Right atrium auricular region (tissue), 2 donors: ENCODE results near the gene SRSF4. TPM values are rescaled to one million over a fixed set of nuclear protein-coding genes. Genes with fewer than 3 reads are reported as not detected.
A peak's percentile ranks its signal among the peaks of the same experiment; 100 is the strongest.

Experiments
- DNase-seq: peaks from one replicate; pipeline ENCODE4 v3.0.0-alpha.2; 2019; ENCODE audit warnings: low spot score
- H3K27ac ChIP-seq, 2 donors: fragments of 200-600 bp; sonication (generic); 1 replicate in 1 of 2; 2 replicates in 1 of 2; pipeline ENCODE4 v1.5.1; 2016 to 2019
- H3K27me3 ChIP-seq, 2 donors: fragments of 200-600 bp; sonication (generic); one replicate each; pipeline versions ENCODE4 v1.5.1 to v1.6.0; 2017 to 2019
- H3K36me3 ChIP-seq: fragments of 200-600 bp; sonication (generic); one replicate; pipeline ENCODE4 v1.5.1; 2016
- H3K4me1 ChIP-seq, 2 donors: fragments of 200-600 bp; sonication (generic); one replicate each; pipeline versions ENCODE4 v1.5.1 to v1.6.0; 2017 to 2019
- H3K4me3 ChIP-seq, 2 donors: fragments of 200-600 bp; sonication (generic); 1 replicate in 1 of 2; 2 replicates in 1 of 2; pipeline ENCODE4 v1.5.1; 2017 to 2019; ENCODE audit warnings: mild to moderate bottlenecking in 1 of 2, moderate library complexity in 1 of 2
- H3K9me3 ChIP-seq, 2 donors: fragments of 200-600 bp; sonication (generic); one replicate each; pipeline ENCODE4 v1.5.1; 2019
- total RNA-seq, 2 donors: library from RNA; depleted of rRNA; stranded (reverse); fragments of >200 nt; gene quantifications; one replicate each; pipeline ENCODE4 v1.1.0, GENCODE V29; 2016
- TF ChIP-seq, protein P1 (sequence below), 2 donors: fragments of 200-600 bp; sonication (generic); IDR thresholded peaks; one replicate each; pipeline ENCODE4 v1.5.1; 2019; ENCODE audit warnings: antibody characterized with exemption in 2 of 2

SRSF4 gene
- total RNA-seq, 2 donors from 2014 or later = 44.2 to 48.1 TPM

DNA sequence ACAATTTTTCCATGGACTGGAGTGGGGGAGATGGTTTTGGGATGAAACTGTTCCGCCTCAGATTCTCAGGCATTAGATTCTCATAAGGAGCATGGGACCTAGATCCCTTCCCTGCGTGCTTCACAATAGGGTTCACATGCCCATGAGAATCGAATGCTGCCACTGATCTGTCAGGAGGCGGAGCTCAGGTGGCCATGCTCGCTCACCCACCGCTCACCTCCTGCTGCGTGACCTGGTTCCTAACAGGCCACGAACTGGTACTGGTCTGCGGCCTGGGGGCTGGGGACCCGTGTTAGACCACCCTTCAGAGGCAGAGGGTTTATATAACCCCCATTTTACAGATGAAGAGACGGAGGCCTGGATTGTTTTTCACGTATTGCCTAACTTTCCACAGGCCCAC lies 16.3 kb upstream of the SRSF4 start:
- H3K36me3 ChIP-seq = peaks cover 61% of the 10 kb centered on the region

DNA sequence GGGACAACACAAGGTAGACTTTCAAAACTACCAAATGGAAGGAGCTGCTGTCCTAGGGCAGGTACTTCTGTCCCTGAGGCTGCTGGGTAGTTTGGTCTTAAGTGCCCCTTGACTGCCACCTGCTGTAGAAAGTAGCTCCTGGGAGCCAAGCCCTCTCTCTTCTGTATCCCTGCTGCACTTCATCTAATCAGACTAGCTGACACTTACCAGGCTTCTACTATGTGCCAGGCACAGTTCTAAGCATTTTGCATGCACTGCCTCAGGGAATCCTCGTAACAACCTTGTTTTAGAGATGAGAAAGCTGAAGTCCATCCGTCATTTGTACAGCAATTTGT lies 15.9 kb upstream of the SRSF4 start:
- H3K27ac ChIP-seq = no peak overlapping the region
- no peak overlapping the region for H3K4me3 ChIP-seq
- peaks cover 62% of the 10 kb centered on the region for H3K36me3 ChIP-seq
- H3K9me3 ChIP-seq = no peaks in the 10 kb centered on the region
- peaks cover 0 to 7% of the 10 kb centered on the region in 2 donors for H3K4me1 ChIP-seq
- DNase-seq = no peak
- H3K27me3 ChIP-seq = no peaks in the 10 kb centered on the region
- TF ChIP-seq, protein P1, sequence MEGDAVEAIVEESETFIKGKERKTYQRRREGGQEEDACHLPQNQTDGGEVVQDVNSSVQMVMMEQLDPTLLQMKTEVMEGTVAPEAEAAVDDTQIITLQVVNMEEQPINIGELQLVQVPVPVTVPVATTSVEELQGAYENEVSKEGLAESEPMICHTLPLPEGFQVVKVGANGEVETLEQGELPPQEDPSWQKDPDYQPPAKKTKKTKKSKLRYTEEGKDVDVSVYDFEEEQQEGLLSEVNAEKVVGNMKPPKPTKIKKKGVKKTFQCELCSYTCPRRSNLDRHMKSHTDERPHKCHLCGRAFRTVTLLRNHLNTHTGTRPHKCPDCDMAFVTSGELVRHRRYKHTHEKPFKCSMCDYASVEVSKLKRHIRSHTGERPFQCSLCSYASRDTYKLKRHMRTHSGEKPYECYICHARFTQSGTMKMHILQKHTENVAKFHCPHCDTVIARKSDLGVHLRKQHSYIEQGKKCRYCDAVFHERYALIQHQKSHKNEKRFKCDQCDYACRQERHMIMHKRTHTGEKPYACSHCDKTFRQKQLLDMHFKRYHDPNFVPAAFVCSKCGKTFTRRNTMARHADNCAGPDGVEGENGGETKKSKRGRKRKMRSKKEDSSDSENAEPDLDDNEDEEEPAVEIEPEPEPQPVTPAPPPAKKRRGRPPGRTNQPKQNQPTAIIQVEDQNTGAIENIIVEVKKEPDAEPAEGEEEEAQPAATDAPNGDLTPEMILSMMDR (IDR thresholded peaks at IDR 0.05) = peak in 1 of 2 donors; percentile 44

More for the DNA sequence above, 16.3 kb upstream of the SRSF4 start:
- Histone ChIP-seq H3K9me3 (no peaks in the 10 kb centered on the region), H3K27ac (no peak overlapping the region), H3K4me3 (no peak overlapping the region), H3K27me3 (no peaks in the 10 kb centered on the region), H3K4me1 (peaks cover 0 to 9% of the 10 kb centered on the region in 2 donors)
- TF ChIP-seq, protein P1 (IDR thresholded peaks at IDR 0.05) = no peak
- no peak for DNase-seq

DNA sequence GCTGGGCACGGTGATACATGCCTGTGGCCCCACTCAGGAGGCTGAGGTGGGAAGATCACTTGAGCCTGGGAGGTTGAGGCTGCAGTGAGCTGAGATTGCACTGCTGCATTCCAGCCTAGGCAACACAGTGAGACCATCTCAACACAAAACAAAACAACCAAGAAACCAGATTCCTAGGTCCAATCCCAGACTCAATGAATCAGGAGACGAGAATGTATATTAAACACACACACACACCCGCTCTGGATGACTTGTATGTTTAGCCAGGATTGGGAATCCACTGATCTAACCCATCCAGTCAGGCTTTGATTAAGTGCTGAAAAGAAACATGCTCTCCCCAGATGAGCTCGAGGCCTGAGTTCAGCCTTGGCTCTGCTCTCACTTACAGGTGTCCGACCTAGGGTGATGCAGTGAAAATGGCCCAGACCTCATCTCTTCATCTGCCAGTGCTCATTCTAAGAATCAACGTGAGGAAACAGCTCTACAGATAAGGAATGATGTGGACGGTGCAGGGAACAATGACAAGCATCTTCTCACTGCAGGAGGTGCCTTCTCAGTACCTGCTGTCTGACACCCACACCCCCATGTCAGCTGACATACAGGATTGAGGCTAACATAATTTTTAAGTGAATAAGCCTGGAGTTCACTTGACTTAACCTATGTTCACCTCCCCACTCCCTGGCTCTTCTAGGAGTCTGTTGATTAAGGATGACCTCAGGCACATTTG lies 15.3 kb upstream of the SRSF4 start:
- H3K27ac ChIP-seq = no peak overlapping the region
- no peaks in the 10 kb centered on the region for H3K9me3 ChIP-seq

DNA sequence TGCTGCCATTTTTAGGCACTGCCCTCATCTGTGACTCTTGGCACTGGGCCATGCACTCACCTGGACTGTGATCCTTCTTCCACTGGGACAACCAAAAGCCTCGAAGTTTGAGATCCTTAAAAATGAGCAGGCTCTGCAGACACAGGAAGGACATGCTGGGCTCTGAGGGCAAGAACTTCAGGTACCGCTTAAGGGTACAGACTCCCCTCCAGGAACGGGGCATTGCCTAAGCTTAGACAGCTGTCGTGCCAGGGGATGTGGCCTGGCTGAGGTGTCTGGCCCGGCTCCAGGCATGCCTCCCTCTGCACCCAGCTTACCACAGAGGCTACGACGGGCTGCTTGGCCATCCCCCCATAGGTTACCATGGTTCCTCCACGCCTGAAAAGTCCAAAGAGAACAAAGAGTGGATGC lies 14.2 kb upstream of the SRSF4 start:
- no peak for DNase-seq
- Histone ChIP-seq H3K4me3 (no peak overlapping the region), H3K36me3 (peaks cover 53% of the 10 kb centered on the region), H3K27ac (no peak overlapping the region), H3K27me3 (no peaks in the 10 kb centered on the region), H3K4me1 (no peaks in the 10 kb centered on the region), H3K9me3 (no peaks in the 10 kb centered on the region)
- TF ChIP-seq, protein P1 (IDR thresholded peaks at IDR 0.05) = no peak

More for the DNA sequence above, 15.3 kb upstream of the SRSF4 start:
- H3K36me3 ChIP-seq = peaks cover 62% of the 10 kb centered on the region
- H3K4me3 ChIP-seq = no peak overlapping the region
- DNase-seq = no peak
- TF ChIP-seq, protein P1 (IDR thresholded peaks at IDR 0.05) = no peak
- peaks cover 0 to 2% of the 10 kb centered on the region in 2 donors for H3K4me1 ChIP-seq
- H3K27me3 ChIP-seq = no peaks in the 10 kb centered on the region

GRCh38 chr1:29193879-29194455 lies 12.3 kb upstream of the SRSF4 start:
- no peak for DNase-seq
- TF ChIP-seq, protein P1 (IDR thresholded peaks at IDR 0.05) = no peak
- no peaks in the 10 kb centered on the region for H3K27me3 ChIP-seq
- H3K4me1 ChIP-seq = no peaks in the 10 kb centered on the region
- peaks cover 35% of the 10 kb centered on the region for H3K36me3 ChIP-seq
- no peak overlapping the region for H3K4me3 ChIP-seq
- no peak overlapping the region for H3K27ac ChIP-seq
- no peaks in the 10 kb centered on the region for H3K9me3 ChIP-seq
